SK-N-SH treated with all-trans-retinoic acid at 6 μM for 48 hours (cell line): ENCODE measurements around the gene MRPS35.

ENCODE experiments used
- ATAC-seq: fragments of 200-7000 bp; cut with Tn5 transposase; 3 replicates; pipeline ENCODE4 v1.9.1; 2020; ENCODE audit warnings: mild to moderate bottlenecking, moderate library complexity
- ARNTL ChIP-seq: fragments of 450-650 bp; formaldehyde crosslinking; IDR thresholded peaks from 2 replicates; pipeline ENCODE4 v1.5.0; 2020; ENCODE audit warnings: low read depth, mild to moderate bottlenecking, moderate library complexity, borderline replicate concordance
- BACH2 ChIP-seq: fragments of 250-450 bp; sonication (Bioruptor Pico); IDR thresholded peaks from 2 replicates; pipeline ENCODE4 v1.9.0; 2021; ENCODE audit warnings: mild to moderate bottlenecking, borderline replicate concordance
- CSDC2 ChIP-seq: fragments of 250-450 bp; sonication (Bioruptor Pico); IDR thresholded peaks from 2 replicates; pipeline ENCODE4 v1.5.0; 2020; ENCODE audit warnings: mild to moderate bottlenecking, moderate library complexity
- ESRRG ChIP-seq: fragments of 250-450 bp; sonication (Bioruptor Pico); IDR thresholded peaks from 2 replicates; pipeline ENCODE4 v1.6.1; 2021; ENCODE audit warnings: mild to moderate bottlenecking
- GLIS3 ChIP-seq: fragments of 250-450 bp; sonication (Bioruptor Pico); IDR thresholded peaks from 2 replicates; pipeline ENCODE4 v1.5.0; 2020; ENCODE audit warnings: mild to moderate bottlenecking, moderate library complexity
- ISL1 ChIP-seq: fragments of 250-450 bp; sonication (Bioruptor Pico); IDR thresholded peaks from 2 replicates; pipeline ENCODE4 v2.1.2; 2022; ENCODE audit warnings: mild to moderate bottlenecking, moderate library complexity
- OSR1 ChIP-seq: fragments of 250-450 bp; sonication (Bioruptor Pico); IDR thresholded peaks from 2 replicates; pipeline ENCODE4 v1.8.0; 2022; ENCODE audit warnings: moderate library complexity, mild to moderate bottlenecking, inconsistent platforms
- PPARA ChIP-seq: fragments of 250-450 bp; sonication (Bioruptor Pico); IDR thresholded peaks from 2 replicates; pipeline ENCODE4 v1.5.0; 2020; ENCODE audit warnings: mild to moderate bottlenecking, borderline replicate concordance
- RARB ChIP-seq: fragments of 250-450 bp; sonication (Bioruptor Pico); IDR thresholded peaks from 2 replicates; pipeline ENCODE4 v1.8.0; 2021; ENCODE audit warnings: mild to moderate bottlenecking, moderate library complexity
- SNAI2 ChIP-seq: fragments of 250-450 bp; sonication (Bioruptor Pico); IDR thresholded peaks from 2 replicates; pipeline ENCODE4 v1.5.0; 2020; ENCODE audit warnings: mild to moderate bottlenecking, moderate library complexity
- TCF4 ChIP-seq: fragments of 250-450 bp; sonication (Bioruptor Pico); IDR thresholded peaks from 2 replicates; pipeline ENCODE4 v1.8.0; 2021; ENCODE audit warnings: mild to moderate bottlenecking, moderate library complexity, borderline replicate concordance
- TOX ChIP-seq: fragments of 250-450 bp; sonication (Bioruptor Pico); IDR thresholded peaks from 2 replicates; pipeline ENCODE4 v1.8.0; 2021; ENCODE audit warnings: mild to moderate bottlenecking, moderate library complexity, borderline replicate concordance
- ZC3H10 ChIP-seq: fragments of 250-450 bp; sonication (Bioruptor Pico); IDR thresholded peaks from 2 replicates; pipeline ENCODE4 v1.5.1; 2021; ENCODE audit warnings: mild to moderate bottlenecking, moderate library complexity
- ZFP3 ChIP-seq: fragments of 250-450 bp; sonication (Bioruptor Pico); IDR thresholded peaks from 2 replicates; pipeline ENCODE4 v1.5.0; 2020; ENCODE audit warnings: mild to moderate bottlenecking, moderate library complexity
- ZFP30 ChIP-seq: fragments of 450-650 bp; formaldehyde crosslinking; IDR thresholded peaks from 2 replicates; pipeline ENCODE4 v1.5.0; 2022; ENCODE audit warnings: mild to moderate bottlenecking, moderate library complexity
- ZNF565 ChIP-seq: fragments of 450-650 bp; formaldehyde crosslinking; conservative IDR thresholded peaks from 2 replicates; pipeline ENCODE4 v1.5.0; 2020; ENCODE audit warnings: low read depth, mild to moderate bottlenecking, moderate library complexity
- ZNF70 ChIP-seq: fragments of 450-650 bp; formaldehyde crosslinking; IDR thresholded peaks from 2 replicates; pipeline ENCODE4 v1.5.0; 2020; ENCODE audit warnings: mild to moderate bottlenecking, moderate library complexity
- ZNF8 ChIP-seq: fragments of 450-650 bp; formaldehyde crosslinking; IDR thresholded peaks from 2 replicates; pipeline ENCODE4 v1.5.0; 2020; ENCODE audit warnings: mild to moderate bottlenecking, moderate library complexity
- TF ChIP-seq, protein P1 (sequence below): fragments of 250-450 bp; sonication (Bioruptor Pico); IDR thresholded peaks from 2 replicates; pipeline ENCODE4 v1.5.0; 2020; ENCODE audit warnings: mild to moderate bottlenecking, moderate library complexity
- TF ChIP-seq, protein P2 (sequence below): fragments of 250-450 bp; sonication (Bioruptor Pico); IDR thresholded peaks from 2 replicates; pipeline ENCODE4 v1.8.0; 2021; ENCODE audit warnings: low read depth, mild to moderate bottlenecking, moderate library complexity, borderline replicate concordance
- TF ChIP-seq, protein P3 (sequence below): fragments of 250-450 bp; sonication (Bioruptor Pico); IDR thresholded peaks from 2 replicates; pipeline ENCODE4 v1.8.0; 2020; ENCODE audit warnings: mild to moderate bottlenecking, moderate library complexity, borderline replicate concordance

The MRPS35 gene

DNA sequence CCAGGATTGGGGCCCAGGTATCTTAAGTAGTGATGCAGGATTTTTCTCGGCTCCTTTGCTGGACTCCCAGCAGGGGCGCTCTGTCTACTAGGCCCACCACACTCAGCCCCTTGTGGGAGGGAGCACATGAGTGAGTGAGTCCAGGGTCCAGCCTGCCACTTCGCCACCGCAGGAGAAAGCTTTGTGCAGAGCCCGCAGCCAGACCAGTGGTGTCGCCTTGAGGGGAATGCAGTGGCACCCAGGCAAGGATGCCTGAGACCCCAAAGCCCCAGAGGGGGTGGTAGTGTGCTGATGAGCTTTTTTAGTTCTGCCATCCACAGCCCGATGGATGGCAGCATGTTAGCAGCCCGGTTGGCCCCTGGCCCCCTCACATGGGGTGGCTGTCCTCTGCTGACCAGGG, 5.4 kb upstream of the MRPS35 start:
- no peak for TF ChIP-seq ZFP30 (CRISPR knock-in tag)
- TF ChIP-seq ISL1 (CRISPR knock-in tag): no peak
- ATAC-seq: no peak

DNA sequence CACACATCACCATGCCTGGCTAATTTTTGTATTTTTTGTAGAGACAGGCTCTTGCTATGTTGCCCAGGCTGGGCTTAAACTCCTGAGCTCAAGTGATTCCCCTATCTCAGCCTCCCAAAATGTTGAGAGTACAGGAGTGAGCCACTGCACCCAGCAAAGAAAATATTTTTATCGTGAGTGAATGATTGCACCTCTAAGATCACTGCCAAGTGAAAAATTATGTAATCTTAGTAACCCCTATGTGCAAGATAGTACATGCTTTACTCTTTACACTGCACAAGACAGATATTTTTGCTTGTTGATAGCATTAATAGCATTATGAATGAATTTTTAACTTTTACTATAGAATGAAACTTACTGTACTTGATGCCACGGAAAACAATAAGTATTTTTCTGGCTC, 3.4 kb upstream of the MRPS35 start:
- ATAC-seq: no peak
- no peak for TF ChIP-seq CSDC2 (CRISPR knock-in tag)
- TF ChIP-seq OSR1 (CRISPR knock-in tag): no peak
- no peak for TF ChIP-seq TCF4 (CRISPR knock-in tag)
- no peak for TF ChIP-seq RARB (CRISPR knock-in tag)
- TF ChIP-seq, protein P1, sequence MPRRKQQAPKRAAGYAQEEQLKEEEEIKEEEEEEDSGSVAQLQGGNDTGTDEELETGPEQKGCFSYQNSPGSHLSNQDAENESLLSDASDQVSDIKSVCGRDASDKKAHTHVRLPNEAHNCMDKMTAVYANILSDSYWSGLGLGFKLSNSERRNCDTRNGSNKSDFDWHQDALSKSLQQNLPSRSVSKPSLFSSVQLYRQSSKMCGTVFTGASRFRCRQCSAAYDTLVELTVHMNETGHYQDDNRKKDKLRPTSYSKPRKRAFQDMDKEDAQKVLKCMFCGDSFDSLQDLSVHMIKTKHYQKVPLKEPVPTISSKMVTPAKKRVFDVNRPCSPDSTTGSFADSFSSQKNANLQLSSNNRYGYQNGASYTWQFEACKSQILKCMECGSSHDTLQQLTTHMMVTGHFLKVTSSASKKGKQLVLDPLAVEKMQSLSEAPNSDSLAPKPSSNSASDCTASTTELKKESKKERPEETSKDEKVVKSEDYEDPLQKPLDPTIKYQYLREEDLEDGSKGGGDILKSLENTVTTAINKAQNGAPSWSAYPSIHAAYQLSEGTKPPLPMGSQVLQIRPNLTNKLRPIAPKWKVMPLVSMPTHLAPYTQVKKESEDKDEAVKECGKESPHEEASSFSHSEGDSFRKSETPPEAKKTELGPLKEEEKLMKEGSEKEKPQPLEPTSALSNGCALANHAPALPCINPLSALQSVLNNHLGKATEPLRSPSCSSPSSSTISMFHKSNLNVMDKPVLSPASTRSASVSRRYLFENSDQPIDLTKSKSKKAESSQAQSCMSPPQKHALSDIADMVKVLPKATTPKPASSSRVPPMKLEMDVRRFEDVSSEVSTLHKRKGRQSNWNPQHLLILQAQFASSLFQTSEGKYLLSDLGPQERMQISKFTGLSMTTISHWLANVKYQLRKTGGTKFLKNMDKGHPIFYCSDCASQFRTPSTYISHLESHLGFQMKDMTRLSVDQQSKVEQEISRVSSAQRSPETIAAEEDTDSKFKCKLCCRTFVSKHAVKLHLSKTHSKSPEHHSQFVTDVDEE (CRISPR knock-in tag): no peak
- TF ChIP-seq ESRRG (CRISPR knock-in tag): no peak
- no peak for TF ChIP-seq ZNF70 (CRISPR knock-in tag)
- TF ChIP-seq ARNTL (CRISPR knock-in tag): no peak
- no peak for TF ChIP-seq ISL1 (CRISPR knock-in tag)
- TF ChIP-seq GLIS3: no peak
- no peak for TF ChIP-seq SNAI2 (CRISPR knock-in tag)
- TF ChIP-seq ZNF8 (CRISPR knock-in tag): no peak
- no peak for TF ChIP-seq ZNF565 (CRISPR knock-in tag)
- TF ChIP-seq, protein P2, sequence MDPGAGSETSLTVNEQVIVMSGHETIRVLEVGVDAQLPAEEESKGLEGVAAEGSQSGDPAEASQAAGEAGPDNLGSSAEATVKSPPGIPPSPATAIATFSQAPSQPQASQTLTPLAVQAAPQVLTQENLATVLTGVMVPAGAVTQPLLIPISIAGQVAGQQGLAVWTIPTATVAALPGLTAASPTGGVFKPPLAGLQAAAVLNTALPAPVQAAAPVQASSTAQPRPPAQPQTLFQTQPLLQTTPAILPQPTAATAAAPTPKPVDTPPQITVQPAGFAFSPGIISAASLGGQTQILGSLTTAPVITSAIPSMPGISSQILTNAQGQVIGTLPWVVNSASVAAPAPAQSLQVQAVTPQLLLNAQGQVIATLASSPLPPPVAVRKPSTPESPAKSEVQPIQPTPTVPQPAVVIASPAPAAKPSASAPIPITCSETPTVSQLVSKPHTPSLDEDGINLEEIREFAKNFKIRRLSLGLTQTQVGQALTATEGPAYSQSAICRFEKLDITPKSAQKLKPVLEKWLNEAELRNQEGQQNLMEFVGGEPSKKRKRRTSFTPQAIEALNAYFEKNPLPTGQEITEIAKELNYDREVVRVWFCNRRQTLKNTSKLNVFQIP (CRISPR knock-in tag): no peak
- TF ChIP-seq ZC3H10: no peak
- no peak for TF ChIP-seq PPARA (CRISPR knock-in tag)
- no peak for TF ChIP-seq TOX (CRISPR knock-in tag)

DNA sequence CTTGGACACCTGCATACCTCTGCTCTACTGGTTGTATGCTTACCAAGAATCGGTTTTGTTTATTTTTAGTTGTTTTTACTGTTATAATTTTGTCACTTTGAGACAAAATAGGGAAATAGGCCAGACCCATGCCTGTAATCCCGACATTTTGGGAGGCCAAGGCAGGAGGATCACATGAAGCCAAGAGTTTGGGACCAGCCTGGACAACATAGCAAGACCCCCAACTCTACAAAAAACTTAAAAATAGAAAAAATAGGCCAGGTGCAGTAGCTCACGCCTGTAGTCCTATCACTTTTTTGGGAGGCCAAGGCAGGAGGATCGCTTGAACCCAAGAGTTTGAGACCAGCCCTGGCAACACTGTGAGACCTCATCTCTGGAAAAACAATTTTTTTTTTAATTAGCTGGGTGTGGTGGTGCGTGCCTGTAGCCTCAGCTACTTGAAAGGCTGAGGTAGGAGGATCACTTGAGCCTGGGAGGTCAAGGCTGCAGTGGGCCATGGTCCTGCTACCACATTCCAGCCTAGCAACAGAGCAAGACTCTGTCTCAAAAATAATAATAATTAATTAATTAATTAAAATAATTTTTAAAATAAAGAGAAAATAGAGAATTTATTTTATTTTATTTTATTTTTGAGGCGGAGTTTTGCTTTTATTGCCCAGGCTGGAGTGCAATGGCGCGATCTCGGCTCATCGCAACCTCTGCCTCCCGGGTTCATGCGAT, 1.3 kb upstream of the MRPS35 start:
- ATAC-seq: no peak
- TF ChIP-seq ISL1 (CRISPR knock-in tag): no peak
- TF ChIP-seq GLIS3: no peak
- TF ChIP-seq ZNF8 (CRISPR knock-in tag): no peak

DNA sequence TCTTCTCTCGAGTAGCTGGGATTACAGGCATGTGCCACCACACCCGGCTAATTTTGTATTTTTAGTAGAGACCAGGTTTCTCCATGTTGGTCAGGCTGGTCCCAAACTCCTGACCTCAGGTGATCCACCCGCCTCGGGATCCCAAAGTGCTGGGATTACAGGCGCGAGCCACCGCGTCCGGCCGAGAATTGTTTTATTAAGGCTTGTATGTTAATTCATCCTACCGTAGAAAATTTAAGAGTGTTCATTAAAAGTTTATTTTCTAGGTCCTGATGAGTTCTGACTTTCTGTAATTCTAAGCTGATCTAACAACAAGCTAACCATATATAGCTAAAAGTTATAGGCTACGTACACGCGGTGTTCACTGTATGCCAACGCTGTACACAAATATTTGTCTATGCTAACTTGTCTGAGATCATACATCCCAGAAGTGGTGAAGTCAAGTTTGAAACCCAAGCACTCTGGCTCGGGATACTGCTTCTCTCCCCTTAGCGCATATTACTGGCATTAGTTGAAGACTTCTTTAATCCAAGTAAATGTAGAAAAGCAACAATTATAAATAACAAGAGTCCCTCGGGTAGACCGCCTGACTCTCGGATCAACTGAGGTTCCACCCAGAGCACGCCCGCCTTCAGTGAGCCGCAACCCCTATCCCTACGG, 570 bp upstream of the MRPS35 start:
- TF ChIP-seq ZC3H10: no peak
- no peak for TF ChIP-seq CSDC2 (CRISPR knock-in tag)
- no peak for TF ChIP-seq ZFP3
- TF ChIP-seq, protein P2 (CRISPR knock-in tag): no peak
- TF ChIP-seq RARB (CRISPR knock-in tag): no peak
- TF ChIP-seq OSR1 (CRISPR knock-in tag): no peak
- no peak for TF ChIP-seq ZNF565 (CRISPR knock-in tag)
- no peak for TF ChIP-seq ZNF8 (CRISPR knock-in tag)
- no peak for TF ChIP-seq ESRRG (CRISPR knock-in tag)
- no peak for TF ChIP-seq ARNTL (CRISPR knock-in tag)
- TF ChIP-seq TCF4 (CRISPR knock-in tag): no peak
- TF ChIP-seq, protein P3, sequence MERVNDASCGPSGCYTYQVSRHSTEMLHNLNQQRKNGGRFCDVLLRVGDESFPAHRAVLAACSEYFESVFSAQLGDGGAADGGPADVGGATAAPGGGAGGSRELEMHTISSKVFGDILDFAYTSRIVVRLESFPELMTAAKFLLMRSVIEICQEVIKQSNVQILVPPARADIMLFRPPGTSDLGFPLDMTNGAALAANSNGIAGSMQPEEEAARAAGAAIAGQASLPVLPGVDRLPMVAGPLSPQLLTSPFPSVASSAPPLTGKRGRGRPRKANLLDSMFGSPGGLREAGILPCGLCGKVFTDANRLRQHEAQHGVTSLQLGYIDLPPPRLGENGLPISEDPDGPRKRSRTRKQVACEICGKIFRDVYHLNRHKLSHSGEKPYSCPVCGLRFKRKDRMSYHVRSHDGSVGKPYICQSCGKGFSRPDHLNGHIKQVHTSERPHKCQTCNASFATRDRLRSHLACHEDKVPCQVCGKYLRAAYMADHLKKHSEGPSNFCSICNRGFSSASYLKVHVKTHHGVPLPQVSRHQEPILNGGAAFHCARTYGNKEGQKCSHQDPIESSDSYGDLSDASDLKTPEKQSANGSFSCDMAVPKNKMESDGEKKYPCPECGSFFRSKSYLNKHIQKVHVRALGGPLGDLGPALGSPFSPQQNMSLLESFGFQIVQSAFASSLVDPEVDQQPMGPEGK (CRISPR knock-in tag): no peak
- TF ChIP-seq ZFP30 (CRISPR knock-in tag): no peak
- no peak for TF ChIP-seq BACH2 (CRISPR knock-in tag)
- TF ChIP-seq, all 23 proteins: peak for 0
- peak; percentile 70 for ATAC-seq
